ENCODE results near the gene OR8G1.
"Not testable (repeated sequence)": the region's sequence is repeated elsewhere in the genome, so short reads cannot be mapped to it uniquely, and the experiment has no call there.

Gene OR8G1

DNA sequence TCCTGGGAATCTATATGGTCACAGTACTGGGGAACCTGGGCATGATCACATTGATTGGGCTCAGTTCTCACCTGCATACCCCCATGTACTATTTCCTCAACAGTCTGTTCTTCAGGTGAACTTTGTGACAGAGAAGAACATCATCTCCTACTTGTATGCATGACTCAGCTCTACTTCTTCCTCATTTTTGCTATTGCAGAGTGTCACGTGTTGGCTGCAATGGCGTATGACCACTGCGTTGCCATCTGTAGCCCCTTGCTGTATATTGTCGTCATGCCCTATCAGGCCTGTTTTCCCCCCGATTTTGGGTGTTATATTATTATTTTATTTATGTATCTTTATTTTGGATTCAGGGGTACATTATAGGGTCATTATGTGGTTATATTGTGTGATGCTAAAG is 2.4 kb upstream of the OR8G1 start:
- DNase-seq (ENCODE audit: low read depth): no peak

DNA sequence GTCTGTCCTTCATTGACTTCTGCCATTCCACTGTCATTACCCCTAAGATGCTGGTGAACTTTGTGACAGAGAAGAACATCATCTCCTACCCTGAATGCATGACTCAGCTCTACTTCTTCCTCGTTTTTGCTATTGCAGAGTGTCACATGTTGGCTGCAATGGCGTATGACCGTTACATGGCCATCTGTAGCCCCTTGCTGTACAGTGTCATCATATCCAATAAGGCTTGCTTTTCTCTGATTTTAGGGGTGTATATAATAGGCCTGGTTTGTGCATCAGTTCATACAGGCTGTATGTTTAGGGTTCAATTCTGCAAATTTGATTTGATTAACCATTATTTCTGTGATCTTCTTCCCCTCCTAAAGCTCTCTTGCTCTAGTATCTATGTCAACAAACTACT is 9.0 kb downstream of the OR8G1 start:
- DNase-seq (ENCODE audit: low read depth): not testable (repeated sequence)

DNA sequence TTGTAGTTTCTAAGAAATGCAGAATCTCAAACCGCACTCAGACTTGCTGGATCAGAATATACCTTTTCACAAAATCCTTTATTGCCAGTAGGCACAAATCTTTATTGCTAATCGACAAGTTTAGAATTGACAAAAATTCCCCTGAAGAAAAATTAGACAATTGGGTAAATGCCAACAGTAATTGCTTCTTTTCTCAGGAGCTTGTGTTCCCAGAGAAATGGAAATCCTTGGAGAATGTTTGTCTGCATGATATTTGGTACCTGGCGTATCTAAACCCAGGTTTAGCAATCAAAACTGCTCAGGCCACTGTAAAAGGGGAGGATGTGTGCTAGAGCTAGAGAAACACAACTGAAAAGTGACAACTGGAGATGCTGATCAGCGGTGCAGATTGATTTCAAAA is 15.2 kb downstream of the OR8G1 start, which contains the start of gene OR8G5:
TSS of gene OR8G5 (plus strand) at position 301 of the 400 bp plus-strand sequence. CDS start 8,556 bp downstream, outside the sequence.
- no peak for DNase-seq (ENCODE audit: low read depth)

DNA sequence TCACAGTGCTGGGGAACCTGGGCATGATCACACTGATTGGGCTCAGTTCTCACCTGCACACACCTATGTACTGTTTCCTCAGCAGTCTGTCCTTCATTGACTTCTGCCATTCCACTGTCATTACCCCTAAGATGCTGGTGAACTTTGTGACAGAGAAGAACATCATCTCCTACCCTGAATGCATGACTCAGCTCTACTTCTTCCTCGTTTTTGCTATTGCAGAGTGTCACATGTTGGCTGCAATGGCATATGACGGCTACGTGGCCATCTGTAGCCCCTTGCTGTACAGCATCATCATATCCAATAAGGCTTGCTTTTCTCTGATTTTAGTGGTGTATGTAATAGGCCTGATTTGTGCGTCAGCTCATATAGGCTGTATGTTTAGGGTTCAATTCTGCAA is 24.1 kb downstream of the OR8G1 start:
- DNase-seq (ENCODE audit: low read depth): not testable (repeated sequence)

DNA sequence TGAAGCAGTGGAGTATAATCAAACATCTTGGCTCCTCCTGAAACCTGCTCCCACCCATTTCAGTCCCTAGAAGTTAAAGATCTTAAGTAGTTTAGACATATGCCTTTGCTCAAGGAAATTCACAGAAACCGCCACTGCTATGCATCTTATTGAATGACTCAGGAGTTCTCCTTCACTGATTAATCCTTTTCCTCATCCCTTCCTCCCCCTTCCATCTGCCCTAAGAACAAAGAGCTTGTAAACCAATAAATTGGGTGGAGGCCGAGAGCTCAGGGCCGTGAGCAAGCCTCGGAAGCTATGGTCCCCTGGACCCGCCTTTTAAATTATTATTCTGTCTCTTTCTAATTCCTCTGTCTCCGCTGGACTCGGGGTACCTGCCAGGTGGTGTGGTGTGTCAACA is 30.0 kb downstream of the OR8G1 start:
- DNase-seq (ENCODE audit: low read depth): not testable (repeated sequence)

DNA sequence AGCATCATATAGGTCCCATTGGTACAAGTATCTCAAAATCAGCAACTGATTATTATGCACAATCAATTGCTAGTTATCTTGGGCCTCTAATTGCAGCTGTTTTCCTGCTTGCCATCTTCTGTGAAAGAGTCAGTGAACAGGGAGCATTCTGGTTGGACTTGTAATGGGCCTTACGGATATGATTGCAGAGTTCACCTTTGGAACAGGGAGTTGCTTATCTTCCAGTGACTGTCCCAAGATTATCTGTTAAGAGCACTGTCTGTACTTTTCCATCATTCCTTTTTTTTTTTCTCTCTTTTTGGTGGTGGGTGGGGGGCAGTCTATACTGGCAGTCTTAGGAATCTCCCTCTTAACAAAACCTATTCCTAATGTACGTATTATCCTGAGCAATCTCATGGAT is 33.1 kb downstream of the OR8G1 start:
- DNase-seq (ENCODE audit: low read depth): no peak

DNA sequence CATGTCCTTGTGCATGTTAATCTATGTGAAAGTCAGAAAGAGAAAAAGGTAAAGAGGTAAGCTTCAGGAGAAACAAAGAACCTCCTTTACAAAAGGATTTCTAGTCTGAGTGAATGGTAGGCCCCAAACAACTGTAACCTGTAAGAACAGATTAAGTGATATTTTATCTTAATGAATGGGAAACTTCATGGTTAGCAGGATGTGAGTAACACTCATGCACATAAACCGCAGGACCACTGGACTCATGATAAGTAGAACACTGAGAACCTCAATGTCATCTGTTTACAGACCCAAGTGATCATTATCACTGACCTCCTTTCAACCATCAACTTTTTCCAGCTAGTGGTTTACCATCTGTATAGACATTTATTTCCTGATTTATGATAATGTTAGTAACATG is 35.2 kb downstream of the OR8G1 start:
- DNase-seq (ENCODE audit: low read depth): no peak

DNA sequence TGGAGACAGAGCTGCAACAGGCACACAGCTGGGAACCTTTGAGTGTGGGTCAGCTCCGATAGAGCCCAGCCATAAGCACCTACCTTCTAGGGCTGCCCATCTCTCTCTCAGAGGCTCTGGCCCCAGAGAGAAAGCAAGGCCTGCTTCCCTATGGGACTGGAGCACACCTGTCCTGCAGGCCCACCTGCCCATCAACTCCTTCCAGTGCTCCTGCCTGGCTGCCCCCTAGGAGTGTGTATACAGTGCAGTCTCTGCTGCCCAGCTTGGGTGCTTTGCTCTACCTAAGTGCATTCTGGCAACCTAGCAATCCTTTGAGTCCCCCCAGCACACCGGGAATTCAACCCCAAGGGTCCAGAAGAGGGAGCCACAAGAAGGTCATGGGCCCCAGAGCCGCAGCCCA is 36.3 kb downstream of the OR8G1 start:
- DNase-seq (ENCODE audit: low read depth): no peak

DNA sequence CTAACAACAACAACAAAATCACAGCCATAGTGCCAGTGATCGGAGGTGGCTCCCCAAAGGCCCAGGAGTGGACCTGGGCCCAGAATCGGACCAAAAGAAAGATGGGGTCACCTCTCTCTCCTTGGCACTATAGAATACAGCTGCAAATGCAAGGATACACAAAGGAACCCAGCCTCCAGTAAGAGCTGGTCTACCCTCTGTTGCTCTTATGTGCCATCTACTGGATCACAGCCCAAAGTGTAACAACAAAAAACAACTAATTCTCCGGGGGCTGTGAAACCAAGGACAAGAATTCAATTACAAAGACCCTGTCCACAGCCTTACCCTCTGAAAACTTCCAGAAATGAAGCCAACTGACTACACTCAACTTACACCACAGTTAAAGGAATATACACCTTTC is 36.9 kb downstream of the OR8G1 start:
- no peak for DNase-seq (ENCODE audit: low read depth)

DNA sequence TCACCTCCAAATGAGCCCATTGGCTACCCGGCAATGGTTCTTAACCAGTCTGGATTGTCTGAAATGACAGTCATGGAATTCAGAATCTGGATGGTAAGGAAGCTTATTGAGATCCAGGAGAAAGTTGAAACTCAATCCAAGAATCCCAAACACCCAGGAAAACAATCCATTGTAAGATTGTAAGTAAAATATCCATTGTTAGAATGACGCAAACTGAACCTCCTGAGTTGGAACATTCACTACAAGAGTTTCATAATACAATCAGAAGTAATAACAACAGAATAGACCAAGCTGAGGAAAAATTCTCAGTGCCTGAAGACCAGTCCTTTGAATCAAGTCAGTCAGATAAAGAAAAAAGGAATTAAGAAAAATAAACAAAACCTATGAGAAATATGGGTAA is 37.4 kb downstream of the OR8G1 start:
- DNase-seq (ENCODE audit: low read depth): no peak

DNA sequence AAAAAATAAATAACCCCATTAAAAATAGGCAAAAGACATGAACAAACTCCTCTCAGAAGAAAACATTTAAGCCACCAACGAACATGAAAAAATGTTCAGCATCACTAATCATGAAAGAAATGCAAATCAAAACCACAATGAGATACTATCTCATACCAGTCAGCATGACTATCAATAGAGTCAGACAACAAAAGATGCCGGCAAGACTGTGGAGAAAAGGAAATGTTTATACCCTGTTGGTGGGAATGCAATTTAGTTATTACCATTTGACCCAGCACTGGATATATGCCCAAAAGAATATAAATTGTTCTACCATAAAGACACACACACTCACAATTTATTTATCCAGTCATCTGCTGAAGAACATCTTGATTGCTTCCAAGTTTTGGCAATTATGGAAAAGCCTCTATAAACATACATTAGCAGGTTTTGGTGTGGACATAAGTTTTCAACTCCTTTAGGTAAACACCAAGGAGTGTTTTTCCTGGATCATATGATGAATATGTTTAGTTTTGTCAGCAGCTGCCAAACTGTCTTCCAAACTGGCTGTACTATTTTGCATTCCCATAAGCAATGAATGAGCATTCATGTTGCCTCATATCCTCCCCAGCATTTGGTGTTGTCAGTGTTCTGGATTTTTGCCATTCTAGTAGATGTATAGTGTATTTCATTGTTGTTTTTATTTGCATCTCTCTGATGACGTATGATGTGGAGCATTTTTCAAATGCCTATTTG is 44.9 kb downstream of the OR8G1 start:
- DNase-seq (ENCODE audit: low read depth): no peak

DNA sequence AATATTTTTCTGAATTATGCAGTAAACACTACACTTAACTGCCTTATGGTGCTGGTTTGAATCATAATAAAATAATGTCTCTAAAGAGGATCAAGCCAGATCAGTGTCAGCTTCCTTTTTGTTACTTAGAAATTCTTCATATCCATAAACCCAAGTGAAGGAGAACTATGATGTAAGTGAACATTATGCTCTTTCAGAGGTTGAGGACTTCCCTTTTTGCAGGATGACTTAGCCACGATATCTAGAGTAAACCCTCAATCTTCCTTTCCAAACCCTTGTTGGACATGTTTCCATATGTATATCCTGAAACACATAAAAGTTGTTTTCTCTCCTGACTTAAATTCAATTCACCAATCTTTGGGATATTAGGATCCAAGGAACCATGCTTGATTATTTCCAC is 53.8 kb downstream of the OR8G1 start:
- no peak for DNase-seq (ENCODE audit: low read depth)

DNA sequence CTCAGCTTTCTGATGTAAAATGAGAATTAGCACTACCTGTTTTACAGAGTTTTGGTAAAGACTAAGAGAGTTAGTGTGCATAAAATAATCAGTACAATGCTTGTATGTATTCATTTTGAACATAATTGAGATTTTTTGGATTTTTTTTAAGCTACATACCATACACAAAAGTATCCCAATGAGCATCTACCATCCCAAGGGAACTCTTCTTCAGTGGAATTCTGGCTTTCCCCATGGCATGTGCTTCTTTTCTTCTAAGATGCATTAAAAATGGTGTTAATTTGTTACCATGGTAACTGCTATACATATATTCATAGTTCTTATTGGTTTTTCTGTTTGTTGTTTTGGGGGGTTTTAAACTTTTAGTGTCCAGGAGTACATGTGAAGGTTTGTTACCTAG is 55.1 kb downstream of the OR8G1 start:
- DNase-seq (ENCODE audit: low read depth): no peak

DNA sequence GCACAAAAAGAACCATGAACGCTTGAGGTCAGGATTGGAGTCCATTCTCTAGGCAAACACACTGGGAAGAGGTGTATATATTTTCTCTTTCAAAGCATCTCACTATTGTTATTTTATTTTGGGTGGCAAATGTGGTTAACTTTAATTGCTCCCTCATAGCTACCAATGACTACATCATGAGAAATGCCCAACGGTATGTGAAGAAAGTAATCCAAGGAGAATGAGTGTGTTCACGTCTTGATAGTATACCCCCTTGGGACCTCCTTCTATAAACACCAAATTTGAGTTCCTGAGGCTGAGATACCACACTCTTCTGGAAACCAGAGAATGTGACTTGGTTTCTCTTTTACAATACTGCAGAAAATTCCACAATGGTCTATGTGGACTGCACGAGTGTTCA is 57.0 kb downstream of the OR8G1 start:
- no peak for DNase-seq (ENCODE audit: low read depth)

DNA sequence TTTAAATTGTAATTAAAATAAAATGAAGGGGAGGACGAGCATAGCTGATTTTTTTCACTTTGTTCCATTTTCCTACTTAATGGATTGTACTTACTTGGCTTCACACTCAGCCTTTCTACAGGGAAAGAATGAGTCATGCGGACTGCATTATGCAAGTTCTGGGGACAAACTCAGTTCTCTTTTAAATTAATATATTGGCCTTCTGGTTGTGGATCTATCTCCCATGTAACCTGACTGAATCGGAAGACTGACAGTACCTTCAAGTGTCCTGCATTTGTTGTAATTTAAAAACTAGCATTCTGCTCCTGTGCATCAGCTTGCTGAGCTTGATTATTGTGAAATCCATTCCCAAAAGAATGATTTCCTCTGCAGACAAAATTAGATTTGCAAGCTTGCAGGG is 60.7 kb downstream of the OR8G1 start:
- DNase-seq (ENCODE audit: low read depth): no peak

DNA sequence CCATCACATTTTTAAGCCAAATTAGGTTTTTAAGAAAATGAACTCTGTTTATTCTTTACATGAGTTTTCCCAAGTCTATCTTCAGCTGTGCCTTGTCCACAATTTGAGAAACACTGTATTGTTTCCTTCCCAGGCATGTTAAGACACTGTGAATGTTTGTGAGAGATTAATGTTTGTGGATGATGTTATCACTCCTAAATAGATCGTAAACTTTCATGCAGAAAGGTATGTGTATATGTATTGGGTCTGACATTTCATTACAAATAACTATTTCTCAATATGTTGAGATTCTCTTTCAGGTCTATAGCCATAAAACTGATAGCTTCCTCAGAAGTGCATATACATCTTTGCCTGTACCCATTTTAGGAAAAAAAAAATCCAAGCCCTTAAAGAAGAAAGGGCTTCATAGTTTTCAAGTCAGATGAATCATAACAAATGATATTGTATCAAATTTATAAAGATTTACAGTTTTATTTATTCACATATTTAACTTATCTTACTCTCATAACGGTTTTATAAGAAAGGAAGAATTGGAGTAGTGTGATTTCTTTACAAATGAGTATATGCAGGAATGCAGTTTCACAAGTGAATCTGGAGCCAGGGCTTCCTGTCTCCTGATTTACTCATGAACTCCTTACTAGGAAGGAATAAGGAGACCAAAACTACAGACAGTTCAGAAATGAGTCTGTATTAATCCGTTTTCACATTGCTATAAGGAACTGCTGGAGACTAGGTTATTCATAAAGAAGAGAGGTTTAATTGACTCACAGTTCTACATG is 61.6 kb downstream of the OR8G1 start:
- no peak for DNase-seq (ENCODE audit: low read depth)
